Glomerular visceral epithelial cell (primary cell): ENCODE results near the gene MAN2B1.
"Not testable (repeated sequence)": the region's sequence is repeated elsewhere in the genome, so short reads cannot be mapped to it uniquely, and the experiment has no call there.

Experiments used
- DNase-seq: peaks from one replicate; pipeline ENCODE4 v3.0.0-alpha.2; 2016; ENCODE audit errors: extremely low spot score

MAN2B1 gene

DNA sequence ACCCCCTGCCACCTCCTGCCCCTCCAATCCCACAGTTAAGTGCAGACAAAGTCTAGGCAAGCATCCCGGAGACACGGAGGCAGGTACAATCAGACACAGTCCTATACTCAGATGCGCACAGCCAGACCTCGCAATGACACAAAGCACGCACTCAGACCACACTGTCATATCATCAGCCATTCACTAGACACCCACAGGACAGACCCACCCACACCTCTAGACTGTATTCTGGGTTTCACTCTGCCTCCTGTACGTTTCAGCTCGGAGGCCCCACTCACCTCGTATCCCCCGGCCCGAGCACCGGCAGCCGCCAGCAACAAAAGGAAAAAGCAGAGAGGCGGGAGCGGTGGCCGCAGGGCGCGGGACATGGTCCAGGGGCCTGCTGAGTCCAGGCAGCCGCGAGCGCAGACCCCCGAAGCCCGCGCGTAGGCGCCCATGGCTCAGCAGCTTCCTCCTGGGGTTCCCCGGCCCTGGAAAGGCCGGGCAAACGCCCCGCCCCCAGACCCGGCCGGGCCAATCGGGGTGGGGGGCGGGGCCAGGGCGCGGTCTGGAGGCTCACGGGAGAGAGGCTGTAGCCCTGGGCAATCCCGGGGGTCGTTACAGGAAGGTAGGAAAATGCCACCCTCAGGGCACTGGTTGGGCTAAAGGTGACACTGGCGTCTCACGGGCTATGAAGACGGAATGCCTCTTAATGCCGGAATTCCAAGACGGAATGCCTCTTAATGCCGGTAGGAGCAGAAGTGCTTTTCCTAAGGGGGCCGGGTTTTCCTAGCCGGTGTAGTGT is at the start of gene MAN2B1, which contains the start of gene WDR83:
Gene MAN2B1 (minus strand): TSS at position 478 of the 784 bp plus-strand sequence. CDS start 41 bp downstream, at position 437.
Gene WDR83 (plus strand): TSS at position 543 of the 784 bp plus-strand sequence. CDS start 2,984 bp downstream, outside the sequence.
- peak; percentile 79 for DNase-seq

DNA sequence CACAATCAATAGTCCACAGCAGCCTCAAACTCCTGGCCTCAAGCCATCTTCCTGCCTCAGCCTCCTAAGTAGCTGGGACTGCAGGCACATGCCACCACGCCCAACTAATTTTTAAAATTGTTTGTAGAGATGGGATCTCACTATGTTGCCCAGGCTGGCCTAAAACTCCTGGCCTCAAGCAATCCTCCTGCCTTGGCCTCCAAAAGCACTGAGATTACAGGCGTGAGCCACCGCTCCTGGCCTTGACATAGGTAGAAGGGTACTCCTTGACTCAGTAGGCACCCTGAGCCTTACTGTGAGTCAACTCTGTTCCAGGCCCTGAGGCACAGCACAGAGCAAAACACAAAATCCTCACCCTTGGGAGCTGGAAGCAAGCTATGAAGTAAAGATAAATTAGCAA is 49.4 kb upstream of the MAN2B1 start:
- no peak for DNase-seq

DNA sequence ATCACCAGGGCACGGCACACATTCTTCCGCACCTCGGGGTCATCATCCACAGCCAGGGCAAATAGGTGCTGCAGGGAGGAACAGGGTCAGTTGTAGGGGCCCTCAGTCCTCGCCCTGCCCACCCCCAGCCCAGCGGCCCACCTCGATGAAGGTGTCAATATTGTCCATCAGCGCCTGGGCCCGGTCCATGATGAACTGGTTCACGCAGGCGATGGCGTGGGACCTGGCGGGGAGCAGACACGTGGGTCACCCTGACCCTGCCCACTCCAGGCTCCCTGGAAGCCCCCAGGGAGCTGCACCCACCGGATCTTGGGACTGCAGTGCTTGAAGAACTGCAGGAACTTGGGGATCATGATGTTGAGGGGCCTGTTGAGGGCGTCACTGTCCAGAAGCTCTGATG is 48.6 kb upstream of the MAN2B1 start:
- DNase-seq, result no peak

DNA sequence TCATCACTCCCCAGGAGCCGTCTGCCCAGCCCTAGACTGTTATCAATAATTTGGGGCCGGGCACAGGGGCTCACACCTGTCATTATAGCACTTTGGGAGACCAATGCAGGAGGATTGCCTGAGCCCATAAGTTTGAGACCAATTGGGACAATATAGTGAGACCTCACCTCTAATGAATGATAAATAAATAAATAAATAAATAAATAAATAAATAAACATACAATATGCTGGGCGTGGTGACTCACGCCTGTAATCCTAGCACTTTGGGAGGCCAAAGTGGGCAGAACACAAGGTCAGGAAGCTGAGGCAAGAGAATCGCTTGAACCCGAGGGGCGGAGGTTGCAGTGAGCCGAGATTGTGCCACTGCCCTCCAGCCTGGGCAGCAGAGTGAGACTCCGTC is 46.8 kb upstream of the MAN2B1 start:
- DNase-seq, result not testable (repeated sequence)

DNA sequence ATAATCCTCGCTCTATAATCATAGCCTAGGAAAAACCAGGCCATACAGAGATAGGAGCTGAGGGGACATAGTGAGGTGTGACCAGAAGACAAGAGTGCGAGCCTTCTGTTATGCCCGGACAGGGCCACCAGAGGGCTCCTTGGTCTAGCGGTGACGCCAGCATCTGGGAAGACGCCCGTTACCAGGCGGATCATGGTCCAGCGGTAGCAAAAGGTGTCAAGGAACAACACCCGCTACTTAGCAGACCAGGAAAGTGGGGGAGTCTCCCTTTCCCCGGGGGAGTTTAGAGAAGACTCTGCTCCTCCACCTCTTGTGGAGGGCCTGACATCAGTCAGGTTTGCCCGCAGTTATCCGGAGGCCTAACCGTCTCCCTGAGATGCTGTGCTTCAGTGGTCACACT is 45.5 kb upstream of the MAN2B1 start:
- not testable (repeated sequence) for DNase-seq

DNA sequence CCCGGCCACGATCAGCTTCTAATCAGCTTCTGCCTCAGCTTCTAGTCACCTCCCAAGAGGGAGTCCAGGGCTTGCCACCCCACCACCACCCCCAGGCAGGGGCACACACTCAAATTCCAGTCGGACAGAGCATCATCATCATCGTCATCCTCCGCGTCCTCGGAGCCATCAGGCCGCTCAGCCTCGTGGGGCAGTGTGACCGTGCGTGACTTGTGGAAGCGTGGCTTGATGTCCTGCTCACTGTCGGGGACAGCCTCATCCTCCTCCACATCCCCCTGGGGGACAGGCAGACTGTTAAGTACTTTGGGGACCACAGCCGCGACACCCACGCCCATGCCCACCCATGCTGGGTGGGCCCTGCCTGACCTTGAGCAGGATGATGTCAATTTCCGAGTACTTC is 44.6 kb upstream of the MAN2B1 start:
- DNase-seq, result no peak

DNA sequence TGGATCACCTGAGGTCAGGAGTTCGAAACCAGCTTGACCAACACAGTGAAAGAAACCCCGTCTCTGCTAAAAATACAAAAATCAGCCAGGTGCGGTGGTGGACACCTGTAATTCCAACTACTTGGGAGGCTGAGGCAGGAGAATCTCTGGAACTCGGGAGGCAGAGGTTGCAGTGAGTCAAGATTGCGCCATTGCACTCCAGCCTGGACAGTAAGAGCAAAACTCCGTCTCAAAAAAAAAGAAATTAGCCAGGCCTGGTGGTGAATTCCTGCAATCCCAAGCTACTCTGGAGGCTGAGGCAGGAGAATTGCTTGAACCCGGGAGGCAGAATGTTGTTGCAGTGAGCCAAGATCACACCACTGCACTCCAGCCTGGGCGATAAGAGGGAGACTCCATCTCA is 42.1 kb upstream of the MAN2B1 start:
- DNase-seq, result no peak

DNA sequence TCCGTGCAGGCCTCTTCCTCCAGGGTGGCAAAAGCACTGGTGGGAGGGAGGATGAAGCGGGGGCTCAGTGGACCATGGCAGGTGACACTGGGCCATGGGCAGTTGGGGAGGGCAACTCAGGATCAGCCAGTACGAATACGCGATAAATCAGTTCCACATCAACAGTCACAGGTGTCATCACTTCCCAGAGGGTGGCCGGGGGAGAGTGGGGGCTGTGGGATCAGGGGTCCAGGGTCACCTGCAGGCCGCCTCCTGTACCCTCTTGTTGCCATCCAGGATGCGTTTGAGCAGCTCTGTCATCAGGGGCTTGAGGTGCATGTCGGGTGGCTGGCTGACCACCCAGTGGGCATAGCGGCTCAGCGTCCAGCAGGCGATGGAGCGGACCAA is 39.8 kb upstream of the MAN2B1 start:
- no peak for DNase-seq

DNA sequence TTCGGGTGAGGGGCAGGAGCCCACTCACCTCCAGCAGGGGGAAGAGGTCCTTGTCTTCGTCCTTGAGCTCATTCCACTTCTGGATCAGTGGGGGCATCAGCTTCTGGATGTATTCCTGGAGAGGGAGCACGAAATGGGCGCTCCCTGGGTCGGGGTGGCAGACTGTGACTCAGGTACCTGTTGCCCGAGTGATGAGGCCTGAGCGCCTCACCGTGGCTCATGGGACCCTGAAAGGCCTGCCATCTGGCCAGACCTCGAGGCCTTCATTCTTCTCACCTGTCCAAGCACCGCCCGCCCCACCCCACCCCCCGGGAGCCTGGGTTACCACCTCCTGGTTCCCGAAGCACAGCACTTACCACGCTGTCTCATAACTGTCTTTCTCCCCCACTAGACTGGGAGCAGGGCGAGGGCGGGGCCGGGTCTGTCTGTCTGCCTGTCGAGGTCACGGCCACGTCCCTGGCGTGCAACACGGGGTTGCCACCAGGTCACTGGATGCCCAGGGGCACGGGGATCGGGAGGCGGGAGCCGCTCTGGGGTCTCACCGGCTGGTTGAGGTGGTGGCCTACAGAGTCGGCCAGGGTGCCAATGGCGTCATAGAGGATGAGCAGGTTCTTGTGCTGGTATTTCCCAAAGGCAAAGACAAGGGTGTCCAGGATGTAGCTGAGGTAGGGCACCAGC is 39.3 kb upstream of the MAN2B1 start:
- DNase-seq, result no peak

DNA sequence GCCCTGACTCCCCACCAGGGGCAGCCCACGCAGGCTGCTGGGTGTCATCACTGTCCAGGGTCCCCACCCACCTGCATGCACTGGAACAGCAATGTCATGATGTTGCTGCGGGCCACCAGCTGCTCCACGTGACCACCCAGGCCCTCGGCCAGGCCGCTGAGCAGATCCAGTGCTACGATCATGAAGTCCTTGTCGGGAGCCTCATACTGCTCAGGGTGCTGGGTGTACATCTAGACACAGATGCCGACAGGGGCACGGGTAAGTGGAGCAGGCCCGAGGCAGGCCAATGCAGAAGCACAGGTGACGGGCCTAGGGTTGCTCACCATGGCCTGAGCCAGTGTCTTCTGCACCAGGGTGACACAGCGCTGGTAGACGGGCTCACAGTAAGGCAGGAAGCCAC is 38.6 kb upstream of the MAN2B1 start:
- DNase-seq, result no peak

DNA sequence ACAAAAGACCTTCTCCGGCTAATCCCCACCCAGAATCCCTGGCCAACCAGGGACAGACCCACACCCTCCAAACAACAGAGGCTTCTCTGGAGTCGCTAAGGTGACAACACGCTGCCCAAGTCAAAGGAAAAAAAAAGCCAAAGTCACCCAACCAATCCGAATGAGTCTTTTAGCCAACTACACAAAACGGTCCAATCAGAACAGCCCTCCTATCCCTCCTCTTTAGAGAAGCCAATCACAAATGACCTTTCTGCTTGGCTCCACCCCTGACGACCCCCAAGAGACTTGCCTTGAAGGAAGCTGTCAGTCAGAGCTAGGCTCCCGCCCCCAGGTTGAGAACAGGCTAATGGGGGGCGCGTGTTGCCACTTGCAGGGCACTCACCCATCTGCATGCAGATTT is 36.5 kb upstream of the MAN2B1 start:
- DNase-seq, result peak; percentile 41

DNA sequence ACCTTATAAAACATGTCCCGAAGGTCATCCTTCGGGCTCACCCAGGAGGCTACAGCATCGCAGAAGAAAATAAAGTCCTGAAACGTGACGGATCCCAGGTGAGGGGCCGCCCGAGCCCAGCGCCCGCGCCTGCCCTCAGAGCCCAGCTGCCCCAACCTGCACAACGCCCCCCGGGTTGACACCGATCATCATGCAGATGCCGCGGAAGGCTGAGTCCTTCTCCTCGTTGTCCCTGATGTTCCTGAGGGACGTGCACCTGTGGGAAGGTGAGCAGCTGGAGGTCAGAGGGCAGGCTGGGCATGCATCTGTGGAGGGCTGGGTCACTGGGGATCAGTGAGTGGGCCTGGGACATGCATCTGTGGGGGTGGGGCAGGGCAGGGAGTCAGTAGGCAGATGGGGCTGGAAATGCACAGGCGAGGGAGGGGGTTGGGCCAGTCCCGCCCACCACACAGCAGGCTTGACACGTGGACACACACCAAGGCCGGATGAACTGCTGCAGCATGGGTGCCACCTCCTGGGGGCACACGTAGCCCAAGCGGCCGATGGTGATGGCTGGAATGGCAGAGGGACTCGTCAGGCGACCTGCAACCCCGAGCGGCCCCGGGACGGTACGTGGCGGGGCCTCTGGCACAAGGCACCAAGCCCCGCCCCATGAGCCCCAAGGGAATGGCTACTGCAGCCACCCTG is 35.2 kb upstream of the MAN2B1 start:
- no peak for DNase-seq

DNA sequence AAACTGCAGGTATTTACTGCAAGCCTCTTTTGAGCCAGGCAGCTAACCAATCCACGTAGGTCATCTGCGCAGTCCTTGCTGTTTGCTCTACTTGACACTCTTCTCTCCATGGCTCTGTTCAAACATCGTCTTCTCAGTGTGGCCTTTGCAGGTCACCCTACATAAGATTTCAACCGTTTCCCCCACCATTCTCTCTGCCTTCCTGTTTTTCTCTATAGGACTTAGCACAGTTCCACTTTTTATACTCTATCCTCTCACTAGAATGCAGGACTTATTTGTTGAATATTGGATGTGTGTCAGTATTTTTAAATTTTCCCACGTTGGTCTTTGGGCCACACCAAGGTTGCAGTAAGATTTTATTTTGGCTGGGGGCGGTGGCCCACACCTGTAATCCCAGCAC is 31.6 kb upstream of the MAN2B1 start:
- no peak for DNase-seq

DNA sequence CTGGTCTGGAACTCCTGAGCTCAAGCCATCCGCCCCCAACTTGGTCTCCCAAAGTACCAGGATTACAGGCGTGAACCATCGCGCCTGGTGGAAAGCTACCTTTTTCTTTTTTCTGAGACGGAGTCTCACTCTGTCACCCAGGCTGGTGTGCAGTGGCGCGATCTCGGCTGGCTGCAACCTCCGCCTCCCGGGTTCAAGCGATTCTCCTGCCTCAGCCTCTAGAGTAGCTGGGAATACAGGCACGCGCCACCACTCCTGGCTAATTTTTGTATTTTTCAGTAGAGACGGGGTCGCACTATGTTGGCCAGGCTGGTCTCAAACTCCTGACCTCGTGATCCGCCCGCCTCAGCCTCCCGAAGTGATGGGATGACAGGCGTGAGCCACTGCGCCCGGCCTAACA is 30.9 kb upstream of the MAN2B1 start:
- DNase-seq, result not testable (repeated sequence)

DNA sequence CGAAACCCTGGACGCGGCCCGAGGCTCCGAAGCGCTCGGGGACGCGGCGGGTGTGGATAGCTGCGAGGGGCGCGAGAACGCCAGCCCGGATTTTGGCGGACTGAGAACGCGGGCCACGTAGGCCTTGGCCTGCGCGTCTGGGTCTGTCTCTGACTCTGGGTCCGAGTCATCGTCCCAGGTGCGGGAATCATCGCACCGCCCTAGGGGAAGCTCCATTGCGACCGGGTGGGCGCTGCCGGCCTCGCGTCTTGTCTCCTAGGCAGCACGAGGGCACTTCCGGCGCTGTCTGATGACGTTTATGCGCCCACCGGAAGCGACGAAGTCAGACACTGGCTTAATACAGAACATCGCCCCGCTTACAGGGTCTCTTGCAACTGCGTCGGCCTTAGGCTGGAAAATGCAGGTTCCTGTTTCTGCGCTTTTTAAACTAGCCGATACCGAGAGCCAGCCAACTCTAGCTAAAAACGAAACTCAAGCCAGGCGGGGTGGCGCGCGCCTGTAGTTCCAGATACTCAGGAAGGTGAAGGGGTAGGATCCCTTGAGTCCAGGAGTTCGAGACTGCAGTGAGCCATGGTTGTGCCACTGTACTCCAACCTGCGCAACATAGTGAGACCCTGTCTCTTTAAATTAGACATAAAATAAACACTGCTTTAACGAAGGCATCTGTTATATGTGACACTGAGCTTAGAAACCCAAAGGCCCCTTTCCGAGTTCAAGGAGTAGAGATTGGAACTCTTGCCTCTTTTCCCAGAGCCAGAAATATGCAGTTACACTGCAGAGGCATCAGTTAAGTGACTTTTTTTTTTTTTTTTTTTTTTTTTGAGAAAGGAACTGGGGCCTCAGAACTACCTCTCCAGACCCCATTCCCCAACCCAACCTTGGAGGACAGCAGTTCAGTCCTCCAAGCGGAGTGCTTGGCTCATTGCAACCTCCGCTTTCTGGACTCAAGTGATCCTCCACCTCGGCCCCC is 30.1 kb upstream of the MAN2B1 start, which contains the start of gene FBXW9:
Gene FBXW9 (minus strand): TSS at position 266 of the 970 bp plus-strand sequence. CDS start 50 bp downstream, at position 216.
- peak; percentile 94 for DNase-seq

DNA sequence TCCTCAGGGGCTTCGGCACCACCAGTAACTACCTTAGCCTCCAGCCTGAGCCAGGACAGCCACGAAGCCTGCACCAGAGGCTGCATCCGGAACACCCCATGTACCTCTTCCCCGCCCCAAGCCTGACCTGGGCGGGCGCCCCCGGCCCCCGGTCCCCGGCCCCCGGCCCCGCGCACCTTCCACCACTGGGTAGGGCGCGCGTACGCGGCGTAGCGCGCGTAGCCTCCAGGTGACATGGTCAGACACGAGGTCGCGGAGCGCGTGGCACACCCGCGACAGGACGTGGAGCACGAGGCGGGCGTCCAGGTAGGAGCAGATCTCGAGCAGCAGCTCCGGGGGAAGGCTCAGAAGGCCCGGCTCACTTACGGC is 29.4 kb upstream of the MAN2B1 start:
- no peak for DNase-seq

DNA sequence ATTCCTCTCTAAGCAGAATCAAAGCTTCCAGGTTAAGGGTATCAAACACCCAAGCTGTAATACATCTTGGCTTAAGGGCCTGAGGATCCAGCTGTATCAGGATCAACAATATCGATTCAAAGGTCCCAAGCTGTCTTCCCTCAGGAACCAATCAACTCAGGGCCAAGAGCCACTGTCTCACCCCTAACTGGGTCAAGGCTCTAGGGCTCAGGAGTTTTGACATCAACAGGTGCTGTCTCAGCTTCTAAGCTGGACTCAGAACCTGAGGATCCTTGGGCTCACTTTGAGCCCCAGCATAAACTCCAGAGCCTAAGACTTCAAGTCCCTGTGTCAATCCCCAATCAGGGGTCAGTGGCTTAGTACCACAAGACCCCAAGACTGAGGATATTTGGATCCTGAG is 29.0 kb upstream of the MAN2B1 start:
- DNase-seq, result no peak

DNA sequence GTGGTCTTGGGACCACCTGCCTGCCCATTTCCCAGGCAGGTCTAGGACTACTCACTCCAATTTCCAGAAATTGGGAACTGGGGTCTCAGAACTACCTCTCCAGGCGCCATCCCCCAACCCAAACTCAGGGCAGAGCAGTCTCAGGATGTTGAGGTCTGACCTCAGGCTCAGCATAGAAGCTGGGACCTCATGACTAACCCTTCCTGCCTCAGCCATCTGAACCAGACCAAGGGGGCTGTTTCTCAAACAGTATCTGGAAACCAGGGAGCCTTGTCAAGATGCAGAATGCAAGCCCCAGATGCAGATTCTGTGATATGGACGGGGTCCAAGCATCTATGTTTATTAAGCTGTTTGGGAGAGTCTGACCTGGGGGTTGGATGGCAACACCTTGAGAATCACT is 28.6 kb upstream of the MAN2B1 start:
- no peak for DNase-seq

DNA sequence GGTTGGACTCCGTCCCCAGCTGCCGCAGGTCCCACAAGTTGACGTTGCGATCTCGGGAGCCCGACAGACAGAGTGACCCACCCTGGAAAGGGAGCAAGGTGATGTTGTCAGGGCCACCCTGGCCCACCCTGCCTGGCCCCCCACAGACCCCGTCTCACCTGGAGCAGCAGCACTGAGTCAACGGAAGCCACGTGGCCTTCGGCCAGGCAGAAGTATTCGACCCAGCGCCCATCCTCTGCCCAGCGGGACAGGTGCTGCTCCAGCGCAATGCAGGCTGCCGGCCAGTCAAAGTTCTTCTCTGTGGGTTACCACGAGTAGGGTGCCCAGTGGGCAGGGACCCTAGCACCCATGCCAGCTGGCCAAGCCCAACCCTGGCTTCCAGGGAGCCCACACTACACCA is 28.1 kb upstream of the MAN2B1 start:
- no peak for DNase-seq

DNA sequence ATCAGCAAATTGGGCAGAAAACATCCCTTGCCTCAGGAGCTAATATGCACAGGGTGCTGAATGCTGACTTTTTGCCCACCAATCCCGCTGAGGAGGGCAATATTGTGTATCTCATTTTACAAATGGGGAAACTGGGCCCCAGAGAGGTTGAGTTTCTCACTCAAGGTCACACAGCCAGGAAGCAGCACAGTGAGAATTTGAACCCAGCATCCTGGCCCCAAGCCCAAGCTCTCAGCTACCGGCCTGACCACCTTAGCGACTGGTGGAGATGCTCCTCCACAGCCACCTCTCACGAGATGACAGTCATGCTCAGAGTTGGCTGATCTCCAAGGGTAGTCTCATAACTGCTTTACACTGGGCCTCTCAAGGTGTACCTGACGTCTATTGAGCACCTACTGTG is 26.4 kb upstream of the MAN2B1 start:
- DNase-seq, result no peak

DNA sequence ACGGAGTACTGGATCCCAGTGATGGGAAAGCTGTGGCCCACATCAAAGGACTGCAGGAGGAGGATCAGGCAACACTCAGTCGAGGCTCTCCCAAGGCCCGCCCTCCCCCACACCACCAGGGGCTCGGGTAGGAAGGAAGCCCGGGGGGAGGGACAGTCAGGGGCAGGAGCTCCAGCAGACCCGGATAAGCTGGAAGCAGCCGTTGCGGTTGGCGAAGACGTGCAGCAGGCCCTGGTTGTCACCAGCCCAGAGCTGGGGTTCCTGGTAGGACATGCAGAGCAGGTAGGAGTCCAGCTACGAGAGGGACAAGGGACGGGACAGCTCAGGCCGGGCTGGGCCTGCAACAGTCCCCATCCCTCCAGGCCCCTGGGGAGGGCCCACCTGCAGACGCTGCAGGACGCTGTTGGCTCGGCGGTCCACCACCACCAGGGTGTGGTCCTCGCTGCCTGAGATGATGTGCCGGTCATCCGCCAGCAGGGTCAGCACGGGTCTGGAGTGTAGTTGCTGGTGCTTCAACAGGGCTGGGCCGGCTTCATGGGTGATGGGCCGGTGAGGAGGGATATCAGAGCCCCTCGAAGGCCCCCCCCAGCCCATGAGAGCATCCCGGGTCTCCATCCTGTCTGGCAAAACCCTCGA is 23.2 kb upstream of the MAN2B1 start:
- no peak for DNase-seq
